A673 (cell line): ENCODE measurements around the gene LYPD4.

Experiments used
- EZH2 ChIP-seq: fragments of 200-600 bp; sonication (generic); IDR thresholded peaks from 2 replicates; pipeline ENCODE4 v1.6.1; 2017; ENCODE audit warnings: borderline replicate concordance, low read depth, mild to moderate bottlenecking, mixed read lengths, antibody characterized with exemption, low read length; ENCODE audit not compliant: poor library complexity, severe bottlenecking
- TF ChIP-seq, protein P1 (sequence below): fragments of 300-800, 200-600 bp; sonication (generic); conservative IDR thresholded peaks from 2 replicates; pipeline ENCODE4 v1.5.1; 2017; ENCODE audit warnings: low read depth, mild to moderate bottlenecking, antibody characterized with exemption, low read length, moderate library complexity, mixed read lengths

DNA sequence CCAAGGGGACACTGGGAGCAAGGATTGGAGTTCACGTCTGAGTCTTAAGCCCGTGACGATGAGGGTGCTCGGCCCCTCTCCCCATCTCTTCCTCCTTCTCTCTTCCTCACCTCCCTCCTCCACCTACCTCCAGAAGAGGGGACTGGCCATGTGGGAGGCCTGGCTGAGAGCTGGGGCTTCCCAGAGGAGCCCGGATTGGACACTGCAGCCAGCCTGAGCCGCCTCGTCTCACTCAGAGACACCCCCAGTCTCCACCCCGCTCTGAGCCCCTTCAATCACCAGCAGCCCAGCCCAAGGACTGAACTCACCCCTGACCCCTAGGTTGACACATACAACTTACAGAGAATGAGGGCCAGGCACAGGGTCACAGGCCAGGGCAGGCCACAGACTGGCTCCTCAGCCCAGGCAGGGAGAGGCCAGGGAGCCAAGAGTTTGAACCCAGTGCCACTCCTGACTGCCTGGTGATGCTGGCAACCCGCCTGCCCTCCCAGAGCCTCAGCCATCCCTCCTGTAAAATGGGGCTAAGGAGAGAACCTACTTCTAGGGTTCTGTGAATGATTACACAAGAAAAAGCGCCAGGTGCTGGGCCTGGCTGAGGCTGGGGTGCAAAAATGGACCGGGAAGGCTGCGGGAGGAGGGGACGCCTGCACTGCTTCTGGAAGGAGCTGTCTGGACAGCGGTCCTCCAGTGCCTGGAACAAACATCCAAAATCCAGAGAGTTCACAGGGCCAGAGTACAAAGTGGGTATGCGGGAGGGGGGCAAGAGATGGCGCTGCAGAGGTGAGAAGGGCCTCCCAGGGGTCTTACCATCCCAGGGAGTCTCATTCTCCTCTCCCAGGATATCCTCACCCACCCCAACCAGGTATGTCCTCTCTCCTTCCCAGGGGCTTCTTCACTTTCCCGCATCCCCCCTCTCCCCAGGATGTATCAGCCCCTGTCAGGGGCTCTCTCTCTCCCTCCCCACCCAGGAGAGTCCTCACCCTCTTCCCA lies 33.7 kb upstream of the LYPD4 start:
- TF ChIP-seq, protein P1, sequence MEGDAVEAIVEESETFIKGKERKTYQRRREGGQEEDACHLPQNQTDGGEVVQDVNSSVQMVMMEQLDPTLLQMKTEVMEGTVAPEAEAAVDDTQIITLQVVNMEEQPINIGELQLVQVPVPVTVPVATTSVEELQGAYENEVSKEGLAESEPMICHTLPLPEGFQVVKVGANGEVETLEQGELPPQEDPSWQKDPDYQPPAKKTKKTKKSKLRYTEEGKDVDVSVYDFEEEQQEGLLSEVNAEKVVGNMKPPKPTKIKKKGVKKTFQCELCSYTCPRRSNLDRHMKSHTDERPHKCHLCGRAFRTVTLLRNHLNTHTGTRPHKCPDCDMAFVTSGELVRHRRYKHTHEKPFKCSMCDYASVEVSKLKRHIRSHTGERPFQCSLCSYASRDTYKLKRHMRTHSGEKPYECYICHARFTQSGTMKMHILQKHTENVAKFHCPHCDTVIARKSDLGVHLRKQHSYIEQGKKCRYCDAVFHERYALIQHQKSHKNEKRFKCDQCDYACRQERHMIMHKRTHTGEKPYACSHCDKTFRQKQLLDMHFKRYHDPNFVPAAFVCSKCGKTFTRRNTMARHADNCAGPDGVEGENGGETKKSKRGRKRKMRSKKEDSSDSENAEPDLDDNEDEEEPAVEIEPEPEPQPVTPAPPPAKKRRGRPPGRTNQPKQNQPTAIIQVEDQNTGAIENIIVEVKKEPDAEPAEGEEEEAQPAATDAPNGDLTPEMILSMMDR, result no peak
- no peak for TF ChIP-seq EZH2
